ENCODE measurements around the gene PLCL1.

The PLCL1 gene

GRCh38 chr2:198101688-198102087 lies 297.3 kb downstream of the PLCL1 start:
- H3K4me3 ChIP-seq (ENCODE audit: low read depth, low read length) = no peak overlapping the region
- no peak for DNase-seq (ENCODE audit: low read depth)
- no peak for TF ChIP-seq CTCF (conservative IDR thresholded peaks at IDR 0.05; ENCODE audit: low read depth, low read length)

GRCh38 chr2:198102120-198102519 lies 297.7 kb downstream of the PLCL1 start:
- no peak for TF ChIP-seq CTCF (conservative IDR thresholded peaks at IDR 0.05; ENCODE audit: low read depth, low read length)
- DNase-seq (ENCODE audit: low read depth) = no peak

GRCh38 chr2:198102856-198103255 lies 298.5 kb downstream of the PLCL1 start:
- no peak for DNase-seq (ENCODE audit: low read depth)
- no peak overlapping the region for H3K4me3 ChIP-seq (ENCODE audit: low read depth, low read length)
- no peak for TF ChIP-seq CTCF (conservative IDR thresholded peaks at IDR 0.05; ENCODE audit: low read depth, low read length)

More at GRCh38 chr2:198102120-198102519, 297.7 kb downstream of the PLCL1 start:
- H3K4me3 ChIP-seq (ENCODE audit: low read depth, low read length) = no peak overlapping the region

- no peak overlapping the region for H3K4me3 ChIP-seq (ENCODE audit: low read depth, low read length)
- no peak for DNase-seq (ENCODE audit: low read depth)
- TF ChIP-seq CTCF (conservative IDR thresholded peaks at IDR 0.05; ENCODE audit: low read depth, low read length) = no peak
Measured at GRCh38 chr2:198106621-198107385, 302.4 kb downstream of the PLCL1 start.

- no peak overlapping the region for H3K4me3 ChIP-seq (ENCODE audit: low read depth, low read length)
- no peak for DNase-seq (ENCODE audit: low read depth)
- no peak for TF ChIP-seq CTCF (conservative IDR thresholded peaks at IDR 0.05; ENCODE audit: low read depth, low read length)
Measured at GRCh38 chr2:198113316-198113715, 308.9 kb downstream of the PLCL1 start.

GRCh38 chr2:198114064-198114463 lies 309.7 kb downstream of the PLCL1 start:
- no peak for DNase-seq (ENCODE audit: low read depth)
- no peak for TF ChIP-seq CTCF (conservative IDR thresholded peaks at IDR 0.05; ENCODE audit: low read depth, low read length)
- no peak overlapping the region for H3K4me3 ChIP-seq (ENCODE audit: low read depth, low read length)

GRCh38 chr2:198115201-198115600 lies 310.8 kb downstream of the PLCL1 start:
- no peak overlapping the region for H3K4me3 ChIP-seq (ENCODE audit: low read depth, low read length)
- DNase-seq (ENCODE audit: low read depth) = no peak
- no peak for TF ChIP-seq CTCF (conservative IDR thresholded peaks at IDR 0.05; ENCODE audit: low read depth, low read length)
